Peyer's patch (tissue), 4 donors: ENCODE measurements around the gene ADAMTS12.

ENCODE experiments used
- CTCF ChIP-seq, 6 experiments: fragments of 450-650 bp in 4 of 6; fragments of 200-600 bp in 2 of 6; sonication (generic) in 1 of 6; IDR thresholded peaks; one replicate each; pipeline ENCODE4 v1.5.1; 2017 to 2019; ENCODE audit warnings: antibody characterized with exemption in 6 of 6, mild to moderate bottlenecking in 3 of 6, moderate library complexity in 1 of 6
- POLR2A ChIP-seq, 2 donors: fragments of 450-650 bp; IDR thresholded peaks; one replicate each; pipeline ENCODE4 v1.5.1; 2017; ENCODE audit warnings: antibody characterized with exemption in 2 of 2, mild to moderate bottlenecking in 2 of 2, moderate library complexity in 2 of 2

- TF ChIP-seq POLR2A (IDR thresholded peaks at IDR 0.05) (no peak), CTCF (IDR thresholded peaks at IDR 0.05) (no peak)
Measured at GRCh38 chr5:33650911-33651310, 240.9 kb downstream of the ADAMTS12 start.
